GM21576 (cell line): ENCODE measurements around the gene RNF181.
"Not testable (repeated sequence)": the region's sequence is repeated elsewhere in the genome, so short reads cannot be mapped to it uniquely, and the experiment has no call there.

Experiments
- ATAC-seq: cut with Tn5 transposase; IDR thresholded peaks from one replicate; pipeline ENCODE4 v1.9.1; 2021; ENCODE audit warnings: mild to moderate bottlenecking, moderate library complexity; ENCODE audit not compliant: unreplicated experiment

Gene RNF181, protein sequence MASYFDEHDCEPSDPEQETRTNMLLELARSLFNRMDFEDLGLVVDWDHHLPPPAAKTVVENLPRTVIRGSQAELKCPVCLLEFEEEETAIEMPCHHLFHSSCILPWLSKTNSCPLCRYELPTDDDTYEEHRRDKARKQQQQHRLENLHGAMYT

DNA sequence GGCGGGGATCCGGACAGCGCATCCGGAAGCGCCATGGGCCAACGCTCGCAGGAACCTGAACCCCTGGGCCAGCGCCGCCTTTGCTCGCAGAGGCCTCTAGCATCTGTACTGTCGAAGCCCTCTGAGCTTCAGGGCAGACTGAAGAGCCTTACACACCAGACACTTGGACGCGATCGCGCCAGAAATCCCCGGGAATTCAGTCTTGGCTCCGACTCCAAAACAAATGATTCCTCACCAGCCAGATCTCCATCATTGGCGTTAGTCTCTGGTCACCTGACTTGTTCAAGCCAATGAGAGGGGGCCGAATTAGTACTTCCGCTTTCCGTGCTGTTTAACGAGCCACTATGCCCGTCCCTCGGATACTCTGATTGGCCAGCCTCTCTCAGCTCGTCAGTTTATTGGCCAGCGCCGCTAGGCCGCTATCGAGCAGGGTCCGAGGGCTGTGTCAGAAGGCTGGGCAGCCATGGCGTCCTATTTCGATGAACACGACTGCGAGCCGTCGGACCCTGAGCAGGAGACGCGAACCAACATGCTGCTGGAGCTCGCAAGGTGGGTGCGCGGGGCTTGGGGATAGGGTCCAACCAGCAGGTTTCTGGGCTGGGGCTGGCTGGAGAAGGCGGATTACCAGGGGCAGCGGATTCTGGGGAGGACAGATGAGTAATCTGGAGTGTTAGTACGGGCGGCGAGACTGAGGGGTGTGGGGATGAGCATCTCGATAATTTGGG, at the start of gene RNF181:
Gene RNF181, plus strand, starts transcription at position 445 of the 725 bp plus-strand sequence. Its CDS starts 19 bp downstream, at position 464.
- ATAC-seq, result peak; percentile 98

DNA sequence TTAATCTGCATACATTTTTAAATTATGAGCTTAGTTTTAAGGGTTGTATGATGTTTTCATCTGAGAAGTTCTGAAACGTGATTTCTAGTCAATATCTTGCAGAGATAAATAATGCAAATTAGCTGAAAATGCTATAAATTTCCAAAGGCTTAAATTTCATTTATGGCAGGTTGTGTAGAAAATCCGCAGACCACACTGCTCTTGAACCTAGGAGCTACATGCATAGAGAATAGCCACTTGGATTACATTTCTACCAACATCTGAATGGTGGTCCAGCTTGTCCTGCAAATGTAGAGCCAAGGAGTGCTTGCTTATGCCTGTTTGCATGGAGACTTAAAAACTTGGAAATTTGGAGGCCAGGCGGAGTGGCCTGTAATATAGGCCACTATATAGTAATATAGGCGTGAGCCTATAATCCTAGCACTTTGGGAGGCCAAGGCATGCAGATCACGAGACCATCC, 49.7 kb upstream of the RNF181 start:
- ATAC-seq, result no peak

DNA sequence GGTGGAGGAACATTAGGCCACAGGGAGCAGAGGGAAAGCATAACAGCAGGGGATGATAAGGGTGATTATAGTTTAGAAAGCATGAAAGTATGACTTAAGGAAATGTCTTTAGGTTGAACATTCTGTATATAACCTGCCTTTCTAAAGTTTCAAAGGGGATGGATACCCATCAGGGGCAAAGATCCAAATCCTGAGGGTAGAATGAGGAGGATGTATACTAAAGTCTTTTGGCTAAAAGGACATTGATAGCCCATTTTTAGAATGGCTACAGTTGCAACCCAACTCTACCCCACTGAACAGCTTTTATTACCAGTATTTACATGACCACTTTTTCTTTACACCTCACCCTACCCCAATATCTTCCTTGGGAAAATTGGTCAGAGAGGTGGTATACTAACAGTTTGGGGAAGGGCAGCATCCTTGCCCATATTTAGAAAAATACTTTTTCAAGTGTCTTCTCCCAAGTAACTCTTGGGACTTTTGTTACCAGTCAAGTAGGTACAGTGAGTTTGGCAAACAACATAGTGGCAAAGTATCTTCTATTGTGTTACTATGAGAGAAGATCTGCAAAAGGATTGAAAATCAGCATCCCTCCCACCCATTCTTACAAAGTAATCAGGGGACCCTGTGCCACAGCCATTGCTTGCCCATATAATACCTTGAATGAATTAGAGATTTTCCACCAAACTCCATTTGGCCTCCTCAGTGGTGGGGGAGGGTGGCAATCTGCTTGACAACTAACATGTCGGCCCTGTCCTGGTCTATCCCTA, 48.3 kb upstream of the RNF181 start:
- ATAC-seq, result no peak

DNA sequence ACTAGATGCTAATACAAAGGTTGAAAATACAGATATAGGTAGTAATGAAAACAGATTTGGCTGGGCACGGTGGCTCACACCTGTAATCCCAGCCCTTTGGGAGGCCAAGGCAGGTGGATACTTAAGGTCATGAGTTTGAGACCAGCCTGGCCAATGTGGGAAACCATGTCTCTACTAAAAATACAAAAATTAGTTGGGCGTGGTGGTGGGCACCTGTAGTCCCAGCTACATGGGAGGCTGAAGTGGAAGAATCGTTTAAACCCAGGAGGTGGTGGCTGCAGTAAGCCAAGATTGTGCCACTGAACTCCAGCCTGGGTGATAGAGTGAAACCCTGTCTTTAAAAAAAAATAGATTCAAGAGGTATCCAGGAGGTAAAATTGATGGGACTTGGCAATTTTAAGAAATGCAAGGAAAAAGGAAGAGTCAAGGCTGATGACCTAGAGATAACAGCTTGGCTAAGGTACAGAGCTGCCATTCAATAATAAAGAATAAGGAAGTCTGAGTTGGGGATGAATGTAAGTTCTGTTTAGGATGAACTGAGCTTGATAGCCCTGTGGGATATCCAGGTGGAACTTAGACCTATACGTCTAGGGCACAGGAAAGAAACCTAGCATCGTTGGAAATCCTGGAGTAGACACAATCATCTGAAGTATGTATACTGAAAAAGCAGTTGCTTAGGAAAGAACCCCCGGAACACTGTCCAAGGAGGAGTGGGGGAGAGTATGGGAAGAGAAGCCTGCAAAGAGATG, 47.5 kb upstream of the RNF181 start:
- ATAC-seq, result no peak

DNA sequence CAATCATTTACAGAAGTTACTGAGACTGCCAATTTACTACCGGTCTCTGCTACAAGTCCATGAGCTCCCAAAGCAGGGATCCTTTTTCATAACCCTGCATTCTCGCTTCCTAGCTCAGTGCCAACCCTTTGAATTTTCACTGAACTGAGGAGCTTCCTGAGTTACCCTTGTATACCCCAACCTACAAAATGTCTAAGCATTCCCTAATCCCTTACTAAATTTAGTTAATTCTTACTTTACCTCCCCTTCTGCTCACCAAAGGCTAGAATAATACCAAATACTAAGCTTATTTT, 47.0 kb upstream of the RNF181 start:
- no peak for ATAC-seq

DNA sequence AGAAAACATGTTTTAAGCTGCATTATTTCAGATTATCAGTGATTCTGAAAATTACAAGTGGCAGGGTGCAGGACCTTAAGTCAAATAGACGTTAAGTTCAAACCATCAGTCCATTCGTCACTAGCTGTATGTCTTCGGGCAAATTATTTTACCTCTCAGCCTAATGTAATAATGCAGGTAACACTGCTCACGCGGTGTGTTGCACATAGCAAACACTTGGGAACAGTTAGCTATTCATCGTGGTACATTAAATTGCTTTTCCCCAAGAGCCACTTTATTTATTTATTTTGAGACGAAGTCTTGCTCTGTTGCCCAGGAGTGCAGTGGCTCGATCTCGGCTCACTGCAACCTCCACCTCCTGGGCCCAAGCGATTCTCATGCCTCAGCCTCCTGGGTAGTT, 46.5 kb upstream of the RNF181 start:
- ATAC-seq, result no peak

DNA sequence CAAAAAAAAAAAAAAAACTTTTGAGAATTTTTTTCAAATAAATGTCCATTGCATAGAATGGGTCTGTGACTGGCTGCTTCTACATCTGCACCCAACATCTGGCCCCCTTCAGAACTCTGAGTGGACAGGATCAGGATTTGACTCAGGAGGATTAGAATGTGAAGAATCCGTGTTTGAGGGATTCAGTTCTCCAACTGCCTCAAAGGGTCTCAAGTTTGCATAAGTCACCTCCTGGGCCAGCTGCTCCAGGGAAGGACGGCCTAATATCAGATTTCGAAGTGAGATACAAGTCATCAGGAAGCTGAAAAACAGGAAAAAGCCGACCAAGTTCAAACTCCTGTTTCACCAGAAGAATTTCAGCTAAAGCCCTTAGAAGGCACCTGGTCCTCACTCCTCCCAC, 45.7 kb upstream of the RNF181 start:
- no peak for ATAC-seq

DNA sequence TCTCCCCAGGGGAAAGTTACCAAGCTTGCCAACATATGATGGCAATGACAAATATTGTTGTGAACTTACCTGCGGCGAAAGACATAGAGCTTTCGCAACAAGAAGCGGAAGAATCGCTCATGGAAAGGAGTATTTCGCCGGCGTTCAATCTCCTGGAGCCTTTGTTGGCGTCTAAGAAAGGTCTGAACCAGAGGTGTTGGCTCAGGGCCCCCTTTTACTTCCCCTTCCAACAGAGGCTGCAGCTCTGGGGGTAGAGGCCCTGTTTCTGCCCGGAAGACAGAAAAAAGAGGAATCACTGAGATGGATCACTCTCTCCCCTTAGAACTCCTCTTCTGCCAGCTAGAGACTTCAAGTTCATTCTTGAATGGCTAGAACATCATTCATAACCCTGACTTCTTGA, 45.1 kb upstream of the RNF181 start:
- ATAC-seq, result no peak

DNA sequence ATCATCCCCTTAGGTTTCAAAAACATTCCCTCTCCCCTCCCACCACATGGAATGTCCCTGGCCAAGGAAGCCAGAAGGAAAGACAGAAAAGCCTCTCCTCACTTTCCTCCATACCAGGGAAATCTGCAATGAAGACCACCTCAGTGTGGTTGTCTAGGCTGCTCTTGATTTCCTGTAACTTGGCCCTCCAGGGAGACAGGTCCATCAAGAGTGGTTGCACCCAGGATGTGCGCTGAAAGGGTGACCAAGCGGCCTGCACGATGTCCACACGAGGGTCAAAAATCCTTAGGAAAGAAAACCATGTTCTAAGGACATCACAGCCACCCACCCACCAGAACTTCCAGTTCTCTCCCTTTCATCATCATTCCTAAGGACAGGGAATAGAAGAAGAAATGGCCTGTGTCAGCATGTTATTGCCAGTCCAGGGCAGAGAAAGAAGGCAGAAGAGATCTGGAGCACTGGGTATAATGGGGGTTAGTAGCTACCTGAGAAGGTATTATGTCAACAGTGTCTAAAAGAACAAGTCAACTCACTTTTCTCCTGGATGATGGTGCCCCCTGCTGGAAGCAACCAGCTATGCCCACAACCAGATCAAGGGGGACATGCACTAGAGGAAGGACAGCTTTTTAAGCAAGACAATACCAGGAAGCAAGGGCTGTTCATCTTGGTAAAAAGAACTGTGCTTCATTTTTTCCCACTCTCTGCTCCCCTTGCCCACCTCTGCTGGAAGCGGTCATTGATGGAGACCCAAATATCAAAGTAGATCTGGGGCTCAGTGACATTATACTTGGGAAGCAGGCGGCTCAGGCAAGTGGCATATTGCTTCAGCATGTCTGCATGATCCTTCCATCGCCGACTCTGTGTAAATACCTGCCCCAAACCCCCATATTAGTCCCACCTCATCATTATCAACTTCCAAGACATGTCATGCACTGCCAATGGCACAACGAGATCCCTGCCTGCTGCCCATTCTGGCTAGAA, 43.6 kb upstream of the RNF181 start:
- ATAC-seq, result no peak

DNA sequence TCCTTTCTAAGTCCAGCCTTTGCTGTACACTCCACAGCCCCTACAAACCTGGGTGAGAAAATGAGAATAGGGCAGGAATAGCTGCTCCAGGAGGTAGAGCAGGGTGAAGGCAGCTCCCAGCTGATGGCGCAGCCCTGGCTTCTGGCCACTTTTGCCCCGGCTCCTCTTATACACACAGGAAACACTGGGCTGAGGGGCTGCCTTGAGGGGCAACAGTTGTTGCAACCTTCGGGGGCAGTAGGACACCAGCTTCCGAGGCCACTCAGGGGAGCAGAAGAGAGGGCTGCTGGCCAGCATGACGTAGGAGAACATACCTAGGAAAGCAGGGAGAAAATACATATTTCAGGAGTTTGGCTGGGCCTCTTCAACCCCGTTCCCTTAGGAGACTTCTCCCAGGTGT, 42.4 kb upstream of the RNF181 start:
- no peak for ATAC-seq

DNA sequence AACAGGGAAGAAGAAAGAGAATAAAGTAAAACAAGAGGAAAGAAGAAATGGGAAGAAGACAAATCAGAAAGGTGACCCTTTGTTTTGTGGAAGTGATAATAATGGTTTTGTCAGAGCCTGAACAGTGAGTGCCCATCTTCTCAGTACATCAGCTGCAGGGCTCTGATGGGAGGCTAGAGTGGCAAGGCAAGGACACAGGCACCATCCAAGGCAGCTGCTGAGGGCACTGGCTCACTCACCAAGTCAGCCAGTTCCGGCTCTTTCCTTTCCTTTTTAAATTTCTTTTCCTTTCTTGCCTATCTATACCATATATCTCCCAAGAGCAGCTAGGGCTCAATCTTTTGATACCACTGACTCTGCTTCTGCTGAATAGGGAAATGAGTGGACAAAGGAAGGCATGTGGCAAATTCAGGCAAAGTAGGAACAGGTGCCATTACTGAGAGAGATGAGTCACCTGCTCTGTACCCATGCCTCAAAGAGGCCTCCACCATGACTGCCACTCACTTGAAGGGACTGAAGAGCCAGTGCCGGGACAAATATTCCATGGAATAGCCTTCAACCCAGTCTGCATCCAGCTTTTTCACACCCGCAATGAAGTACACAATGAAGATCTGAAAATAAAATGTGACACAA, 40.4 kb upstream of the RNF181 start:
- no peak for ATAC-seq

DNA sequence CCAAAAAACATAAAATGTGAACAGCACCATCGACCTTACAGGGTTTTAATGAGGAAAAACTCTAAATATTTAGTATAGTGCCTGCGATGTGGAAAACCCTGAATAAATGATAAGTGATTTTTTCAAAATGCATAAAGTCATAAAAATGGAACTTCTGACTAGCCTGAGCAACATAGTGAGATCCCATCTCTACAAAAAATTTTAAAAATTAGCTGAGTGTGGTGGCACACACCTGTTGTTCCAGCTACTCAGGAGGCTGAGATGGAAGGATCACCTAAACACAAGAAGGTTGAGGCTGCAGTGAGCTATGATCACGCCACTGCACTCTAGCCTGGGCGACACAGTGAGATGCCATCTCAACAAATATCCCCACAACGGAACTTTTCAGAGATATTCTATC, 38.4 kb upstream of the RNF181 start:
- ATAC-seq, result no peak

DNA sequence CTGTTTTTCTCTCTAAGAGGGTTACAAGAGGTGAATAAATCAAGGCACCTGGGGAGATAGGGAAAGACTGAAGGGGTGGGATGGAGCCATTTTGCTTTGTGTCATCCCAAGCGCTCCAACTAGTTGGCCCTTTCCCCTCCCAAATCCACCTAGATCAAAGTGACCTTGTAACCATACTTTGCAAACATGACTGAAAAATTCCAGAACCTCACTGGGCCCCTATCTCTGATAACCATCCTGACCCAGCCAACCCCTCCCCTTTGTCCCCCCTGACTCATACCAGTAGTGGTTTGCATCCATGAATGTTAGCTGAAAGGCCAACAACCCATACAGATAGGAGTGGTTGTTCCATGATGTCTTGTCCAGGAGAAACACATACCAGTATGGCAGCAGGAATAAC, 37.4 kb upstream of the RNF181 start:
- no peak for ATAC-seq

DNA sequence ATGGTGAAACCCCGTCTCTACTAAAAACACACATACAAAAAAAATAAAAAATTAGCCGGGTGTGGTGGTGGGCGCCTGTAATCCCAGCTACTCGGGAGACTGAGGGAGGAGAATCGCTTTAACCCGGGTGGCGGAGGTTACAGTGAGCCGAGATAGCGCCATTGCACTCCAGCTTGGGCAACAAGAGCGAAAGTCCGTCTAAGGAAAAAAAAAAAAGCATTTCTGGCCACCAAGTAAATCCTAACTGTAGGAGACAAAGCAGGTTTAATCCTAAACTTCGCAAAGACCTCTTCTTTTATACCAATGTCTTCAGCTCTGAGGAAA, 35.2 kb upstream of the RNF181 start:
- ATAC-seq, result not testable (repeated sequence)

DNA sequence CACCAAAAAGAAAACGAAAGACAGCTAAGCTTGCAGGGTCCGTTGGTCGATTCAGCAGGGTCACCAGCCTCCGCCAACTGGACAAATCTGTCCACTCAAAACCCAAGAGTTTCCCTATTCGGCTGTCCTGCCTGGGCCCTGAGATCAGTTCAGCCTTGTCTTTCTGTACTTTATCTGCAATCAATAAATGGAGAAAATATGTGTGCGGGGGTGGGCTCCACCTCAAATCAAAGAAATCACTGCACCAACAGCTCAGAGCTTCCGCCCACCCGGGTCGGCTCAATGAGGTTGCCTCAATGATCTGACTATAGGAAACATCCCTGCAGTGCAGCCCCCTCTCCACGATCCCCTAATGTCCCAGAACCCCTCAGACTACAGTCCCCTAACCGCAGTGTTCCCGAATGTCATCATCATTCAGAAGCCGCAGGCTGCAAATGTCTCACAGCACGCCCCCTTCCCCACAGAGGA, 34.7 kb upstream of the RNF181 start:
- peak; percentile 19 for ATAC-seq

DNA sequence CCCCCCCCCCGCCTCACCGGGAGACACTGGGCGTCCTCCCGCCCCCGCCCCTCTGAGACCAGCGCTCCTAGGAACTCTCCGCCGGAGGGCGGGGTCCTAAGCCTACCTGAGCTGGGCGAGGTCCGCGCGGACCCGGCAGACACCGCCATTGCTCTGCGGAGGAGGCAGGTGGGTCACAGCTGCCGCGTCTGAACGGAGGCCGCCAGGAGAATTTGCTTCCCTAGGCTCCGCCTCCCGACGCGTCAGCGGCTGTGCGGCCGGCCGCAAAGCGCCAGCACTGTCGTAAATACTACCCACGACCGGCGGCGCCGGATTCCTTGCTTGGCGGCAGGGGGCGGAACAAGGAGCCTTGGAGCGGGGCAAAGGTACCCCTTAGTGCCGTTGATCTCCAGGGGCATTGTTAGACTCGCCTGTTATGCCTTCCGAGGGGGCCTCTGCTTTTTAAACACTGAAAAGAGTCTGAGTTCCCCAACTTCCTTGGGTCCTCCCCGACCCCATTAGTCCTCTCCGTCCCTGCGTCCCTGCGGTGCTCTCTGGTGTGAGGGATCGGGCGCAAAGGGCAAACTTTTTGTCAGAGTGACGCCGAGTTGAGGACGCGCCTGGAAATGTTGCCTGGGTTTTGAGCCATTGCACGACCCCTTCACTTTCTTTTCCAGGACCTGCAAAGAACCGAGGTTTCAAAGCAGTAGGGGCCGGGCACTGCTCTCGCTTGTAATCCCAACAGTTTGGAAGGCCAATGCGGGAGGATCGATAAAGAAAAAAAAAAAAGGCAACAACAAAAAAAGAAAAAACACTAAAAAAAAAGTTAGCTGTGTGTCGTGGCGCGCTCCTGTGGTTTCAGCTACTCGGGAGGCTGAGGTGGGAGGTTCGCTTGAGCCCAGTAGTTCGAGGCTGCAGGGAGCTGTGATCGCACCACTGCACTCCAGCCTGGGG, 34.0 kb upstream of the RNF181 start, which contains the start of gene GGCX:
Gene GGCX, minus strand, starts transcription at position 214 of the 933 bp plus-strand sequence. Its CDS starts 65 bp downstream, at position 149.
- peak; percentile 83 for ATAC-seq

DNA sequence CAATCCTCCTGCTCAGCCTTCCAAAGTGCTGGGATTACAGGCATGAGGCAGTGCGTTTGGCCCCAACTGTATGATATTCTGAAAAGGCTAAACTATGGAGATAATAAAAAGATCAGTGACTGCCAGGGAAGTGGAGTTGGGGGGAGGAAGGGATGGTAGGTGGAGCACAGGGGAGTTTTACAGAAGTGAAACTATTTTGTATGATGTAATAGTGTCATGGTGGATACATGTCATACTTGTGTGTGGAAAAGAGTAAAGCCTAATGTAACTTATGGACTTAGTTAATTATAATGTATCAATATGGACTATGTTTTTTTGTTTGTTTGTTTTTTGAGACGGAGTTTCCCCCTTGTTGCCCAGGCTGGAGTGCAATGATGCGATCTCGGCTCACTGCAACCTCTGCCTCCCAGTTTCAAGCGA, 31.4 kb upstream of the RNF181 start:
- ATAC-seq, result no peak

DNA sequence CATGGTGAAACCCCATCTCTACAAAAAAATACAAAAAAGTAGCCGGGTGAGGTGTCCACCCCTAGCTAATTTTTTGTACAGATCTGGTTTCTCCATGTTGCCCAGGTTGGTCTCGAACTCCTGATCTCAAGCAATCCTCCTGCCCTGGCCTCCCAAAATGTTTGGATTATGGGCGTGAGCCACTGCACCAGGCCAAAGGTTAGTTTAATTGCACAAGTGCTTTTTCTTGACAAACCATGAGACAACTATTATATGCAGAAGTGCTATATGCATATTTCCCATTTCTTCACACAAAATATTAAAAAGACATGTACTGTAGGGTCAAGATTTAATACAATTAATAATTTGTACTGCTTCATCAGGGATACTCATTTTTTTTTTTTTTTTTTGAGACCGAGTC, 29.3 kb upstream of the RNF181 start:
- ATAC-seq, result no peak

DNA sequence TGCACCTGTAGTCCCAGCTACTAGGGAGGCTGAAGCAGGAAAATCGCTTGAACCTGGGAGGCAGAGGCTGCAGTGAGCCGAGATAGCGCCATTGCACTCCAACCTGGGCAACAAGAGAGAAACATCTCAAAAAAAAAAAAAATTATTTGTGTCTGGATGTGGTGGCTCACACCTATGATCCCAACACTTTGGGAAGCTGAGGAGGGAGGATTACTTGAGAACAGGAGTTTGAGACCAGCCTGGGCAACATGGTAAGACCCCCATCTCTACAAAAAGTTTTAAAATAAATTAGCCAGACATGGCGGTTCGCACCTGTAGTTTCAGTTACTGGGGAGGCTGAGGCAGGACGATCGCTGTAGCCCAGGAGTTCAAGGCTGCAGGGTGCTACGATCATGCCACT, 19.8 kb upstream of the RNF181 start:
- ATAC-seq, result no peak
